Measurements from ENCODE around the gene USP32.

GRCh38 chr17:60151355-60151754, 240.6 kb downstream of the USP32 start:
- TF ChIP-seq EZH2 (IDR thresholded peaks at IDR 0.05; ENCODE audit: borderline replicate concordance, low read length), result no peak
- TF ChIP-seq, protein P1, sequence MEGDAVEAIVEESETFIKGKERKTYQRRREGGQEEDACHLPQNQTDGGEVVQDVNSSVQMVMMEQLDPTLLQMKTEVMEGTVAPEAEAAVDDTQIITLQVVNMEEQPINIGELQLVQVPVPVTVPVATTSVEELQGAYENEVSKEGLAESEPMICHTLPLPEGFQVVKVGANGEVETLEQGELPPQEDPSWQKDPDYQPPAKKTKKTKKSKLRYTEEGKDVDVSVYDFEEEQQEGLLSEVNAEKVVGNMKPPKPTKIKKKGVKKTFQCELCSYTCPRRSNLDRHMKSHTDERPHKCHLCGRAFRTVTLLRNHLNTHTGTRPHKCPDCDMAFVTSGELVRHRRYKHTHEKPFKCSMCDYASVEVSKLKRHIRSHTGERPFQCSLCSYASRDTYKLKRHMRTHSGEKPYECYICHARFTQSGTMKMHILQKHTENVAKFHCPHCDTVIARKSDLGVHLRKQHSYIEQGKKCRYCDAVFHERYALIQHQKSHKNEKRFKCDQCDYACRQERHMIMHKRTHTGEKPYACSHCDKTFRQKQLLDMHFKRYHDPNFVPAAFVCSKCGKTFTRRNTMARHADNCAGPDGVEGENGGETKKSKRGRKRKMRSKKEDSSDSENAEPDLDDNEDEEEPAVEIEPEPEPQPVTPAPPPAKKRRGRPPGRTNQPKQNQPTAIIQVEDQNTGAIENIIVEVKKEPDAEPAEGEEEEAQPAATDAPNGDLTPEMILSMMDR (IDR thresholded peaks at IDR 0.05; ENCODE audit: low read length), result no peak

All from OCI-LY1 (cell line).